Naive thymus-derived CD4-positive, alpha-beta T cell (primary cell): ENCODE data around the gene ARHGAP4. TPM values are rescaled to one million over a fixed set of nuclear protein-coding genes. Genes with fewer than 3 reads are reported as not detected.
A peak's percentile ranks its signal among the peaks of the same experiment; 100 is the strongest.

Experiments used
- ATAC-seq: fragments of 150-1000 bp; cut with Tn5 transposase; 2 replicates; pipeline ENCODE4 v1.10.0; 2021; ENCODE audit warnings: mild to moderate bottlenecking, moderate library complexity
- CTCF ChIA-PET: fragments of 350-600 bp; sonication (Branson Sonifier 250); formaldehyde crosslinking; loops from one replicate; lab custom pipeline; 2021; ENCODE audit warnings: antibody characterized with exemption; lab: Charles Lee
- POLR2A ChIA-PET: fragments of 350-600 bp; sonication (Branson Sonifier 250); formaldehyde crosslinking; loops from one replicate; lab custom pipeline; 2021; ENCODE audit warnings: antibody characterized with exemption, inconsistent platforms; lab: Charles Lee
- DNase-seq, 9 donors: peaks; one replicate each; pipeline versions ENCODE4 v3.0.0 to v3.0.0-alpha.2; 2020 to 2022; ENCODE audit warnings: mixed read lengths in 1 of 9
- H3K27ac ChIP-seq: one replicate; pipeline ENCODE4 v1.7.0; 2013; ENCODE audit warnings: mild to moderate bottlenecking, low read depth, low read length, moderate library complexity
- H3K27me3 ChIP-seq, 2 donors: one replicate each; pipeline ENCODE4 v1.7.0; 2013; ENCODE audit warnings: low read length in 2 of 2, mild to moderate bottlenecking in 2 of 2, moderate library complexity in 2 of 2; ENCODE audit not compliant: control insufficient read depth in 2 of 2, insufficient read depth in 2 of 2
- H3K36me3 ChIP-seq, 3 experiments: 1 replicate in 2 of 3; 2 replicates in 1 of 3; pipeline ENCODE4 v1.7.0; 2013; ENCODE audit warnings: low read length in 3 of 3, mild to moderate bottlenecking in 3 of 3, moderate library complexity in 1 of 3; ENCODE audit not compliant: insufficient read depth in 3 of 3, control insufficient read depth in 2 of 3
- H3K4me1 ChIP-seq, 2 donors: one replicate each; pipeline ENCODE4 v1.7.0; 2013; ENCODE audit warnings: low read length in 2 of 2, mild to moderate bottlenecking in 2 of 2, moderate library complexity in 1 of 2; ENCODE audit not compliant: control insufficient read depth in 2 of 2, insufficient read depth in 2 of 2
- H3K4me3 ChIP-seq: 2 replicates; pipeline ENCODE4 v1.7.0; 2013; ENCODE audit warnings: mild to moderate bottlenecking, low read length
- H3K9me3 ChIP-seq, 3 experiments: 1 replicate in 2 of 3; 2 replicates in 1 of 3; pipeline ENCODE4 v1.7.0; 2013; ENCODE audit warnings: low read length in 3 of 3; ENCODE audit not compliant: control insufficient read depth in 2 of 3
- H3K27ac Mint-ChIP-seq, 9 donors: one replicate each; pipeline ENCODE4 v1.8.0; 2020 to 2022; ENCODE audit warnings: mixed read lengths in 9 of 9, mild to moderate bottlenecking in 8 of 9, moderate library complexity in 5 of 9, inconsistent platforms in 2 of 9
- H3K27me3 Mint-ChIP-seq, 5 donors: one replicate each; pipeline ENCODE4 v1.8.0; 2021 to 2022; ENCODE audit warnings: mixed read lengths in 5 of 5, mild to moderate bottlenecking in 1 of 5
- H3K36me3 Mint-ChIP-seq, 5 donors: one replicate each; pipeline ENCODE4 v1.8.0; 2020 to 2022; ENCODE audit warnings: mixed read lengths in 5 of 5, mild to moderate bottlenecking in 3 of 5, inconsistent platforms in 1 of 5
- H3K4me1 Mint-ChIP-seq, 7 donors: one replicate each; pipeline ENCODE4 v1.8.0; 2020 to 2022; ENCODE audit warnings: mixed read lengths in 7 of 7, mild to moderate bottlenecking in 3 of 7, inconsistent platforms in 1 of 7
- H3K4me3 Mint-ChIP-seq, 10 donors: one replicate each; pipeline ENCODE4 v1.8.0; 2020 to 2022; ENCODE audit warnings: mild to moderate bottlenecking in 10 of 10, mixed read lengths in 10 of 10, moderate library complexity in 6 of 10, inconsistent platforms in 2 of 10
- H3K9me3 Mint-ChIP-seq, 11 donors: one replicate each; pipeline ENCODE4 v1.8.0; 2020 to 2022; ENCODE audit warnings: mixed read lengths in 11 of 11, mild to moderate bottlenecking in 4 of 11, inconsistent platforms in 1 of 11, moderate library complexity in 1 of 11
- intact Hi-C, 2 donors: fragments of 100-400 bp; cut with micrococcal nuclease; formaldehyde crosslinking; loops; one replicate each; pipeline ENCODE4 v1.15.1; 2023
- polyA plus RNA-seq, 2 donors: library from polyadenylated mRNA; unstranded; fragments of 300-500 nt; fragmentation: Illumina TruSeq; gene quantifications; one replicate each; pipeline ENCODE4 v1.2.3, GENCODE V29; 2021
- total RNA-seq, 6 experiments: library from RNA in 5 of 6; stranded (reverse) in 5 of 6; gene quantifications; 1 replicate in 5 of 6; 2 replicates in 1 of 6; pipeline ENCODE4 v1.2.3 and lab custom pipeline; 2021 to 2026

The ARHGAP4 gene
- total and polyA plus RNA-seq, 7 experiments from 2014 or later, result 82.5 to 439 (median 341) TPM

DNA sequence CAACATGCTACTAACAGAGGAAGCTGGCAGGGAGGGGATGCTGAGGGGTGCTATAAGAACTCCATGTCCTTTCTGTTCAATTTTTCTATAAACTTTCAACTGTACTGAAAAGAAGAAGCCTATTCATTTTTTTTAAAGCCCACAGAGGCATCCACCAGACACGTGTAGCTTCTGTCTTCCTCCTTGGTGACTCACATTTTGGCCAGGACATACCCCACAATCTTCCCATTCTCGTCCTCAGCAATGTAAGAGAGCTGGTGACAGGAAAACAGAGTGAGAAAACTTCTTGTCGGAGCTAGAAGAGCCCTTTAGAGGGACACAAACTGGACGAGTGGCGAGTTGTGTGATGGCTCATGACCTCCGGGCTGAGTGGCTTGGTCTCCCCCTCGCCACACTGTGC, 7.7 kb upstream of the ARHGAP4 start:
- Histone ChIP-seq H3K4me1 (peaks cover 6 to 8% of the 10 kb centered on the region in 2 donors), H3K27ac (peak overlapping the region; percentile 60), H3K36me3 (peaks cover 0 to 15% (median 0%) of the 10 kb centered on the region in 3 experiments), H3K4me3 (peak overlapping the region; percentile 39), H3K9me3 (no peaks in the 10 kb centered on the region), H3K27me3 (no peaks in the 10 kb centered on the region)
- Mint-ChIP-seq H3K4me3 (peak overlapping the region; percentile 80 to 90 (median 87)), H3K27me3 (no peaks in the 10 kb centered on the region), H3K36me3 (peaks cover 0 to 5% (median 0%) of the 10 kb centered on the region in 5 donors), H3K4me1 (peaks cover 0 to 42% (median 22%) of the 10 kb centered on the region in 7 donors), H3K9me3 (no peaks in the 10 kb centered on the region), H3K27ac (peak overlapping the region; percentile 52 to 90 (median 83))
- ATAC-seq (no peak), DNase-seq (no peak)
- CTCF ChIA-PET, result interaction anchor here (1.0 to 2.0 kb wide), 2 partner anchors 14 to 16 kb away, joined by 3 to 8 read pairs; no protein-coding TSS in a partner anchor
- POLR2A ChIA-PET, result interaction anchor here (0.7 to 21.0 kb wide), 3 partner anchors 7 to 34 kb away, joined by 3 to 384 read pairs (median 384); partner anchors contain the start of genes ARHGAP4, NAA10 and RENBP
- intact Hi-C loops, result no loop called here

GRCh38 chrX:153932220-153932915, 6.3 kb upstream of the ARHGAP4 start:
- peaks cover 0 to 15% (median 0%) of the 10 kb centered on the region in 3 experiments for H3K36me3 ChIP-seq
- Mint-ChIP-seq H3K27me3 (no peaks in the 10 kb centered on the region), H3K4me1 (peaks cover 0 to 46% (median 20%) of the 10 kb centered on the region in 7 donors), H3K9me3 (no peaks in the 10 kb centered on the region), H3K4me3 (peak overlapping the region in 1 of 10 donors; percentile 41), H3K36me3 (peaks cover 0 to 7% (median 0%) of the 10 kb centered on the region in 5 donors), H3K27ac (peak overlapping the region in 2 of 9 donors; percentile 6 to 62)
- H3K27me3 ChIP-seq, result no peaks in the 10 kb centered on the region
- no peak overlapping the region for H3K27ac ChIP-seq
- no peak for DNase-seq
- peaks cover 8 to 10% of the 10 kb centered on the region in 2 donors for H3K4me1 ChIP-seq
- no peaks in the 10 kb centered on the region for H3K9me3 ChIP-seq
- POLR2A ChIA-PET, result interaction anchor here (17.4 kb wide), 1 partner anchor 11 kb away, joined by 384 read pairs; the partner anchor contains the start of genes NAA10 and RENBP
- ATAC-seq, result no peak
- H3K4me3 ChIP-seq, result no peak overlapping the region
- intact Hi-C loops, result no loop called here
- CTCF ChIA-PET, result interaction anchor here (2.0 kb wide), 1 partner anchor 15 kb away, joined by 8 read pairs; no protein-coding TSS in a partner anchor

- intact Hi-C loops, result no loop called here
- Histone ChIP-seq H3K4me1 (peaks cover 8 to 14% of the 10 kb centered on the region in 2 donors), H3K4me3 (no peak overlapping the region), H3K9me3 (no peaks in the 10 kb centered on the region), H3K36me3 (peaks cover 0 to 15% (median 0%) of the 10 kb centered on the region in 3 experiments), H3K27me3 (no peaks in the 10 kb centered on the region), H3K27ac (no peak overlapping the region)
- no peak for DNase-seq
- H3K27me3 Mint-ChIP-seq, result no peaks in the 10 kb centered on the region
- peak overlapping the region in 7 of 9 donors; percentile 35 to 76 (median 72) for H3K27ac Mint-ChIP-seq
- H3K4me3 Mint-ChIP-seq, result peak overlapping the region in 1 of 10 donors; percentile 5
- ATAC-seq, result no peak
- ChIA-PET CTCF (interaction anchor here (13.2 kb wide), 1 partner anchor 17 kb away, joined by 168 read pairs; the partner anchor contains the start of gene RENBP), POLR2A (interaction anchor here (0.9 to 17.4 kb wide), 3 partner anchors 9 to 39 kb away, joined by 3 to 384 read pairs (median 5); partner anchors contain the start of genes HCFC1, NAA10 and RENBP)
- peaks cover 0 to 7% (median 0%) of the 10 kb centered on the region in 5 donors for H3K36me3 Mint-ChIP-seq
- peaks cover 0 to 52% (median 20%) of the 10 kb centered on the region in 7 donors for H3K4me1 Mint-ChIP-seq
- H3K9me3 Mint-ChIP-seq, result peaks cover 0 to 1% (median 0%) of the 10 kb centered on the region in 11 donors
Measured at GRCh38 chrX:153931748-153932147, 5.7 kb upstream of the ARHGAP4 start.

DNA sequence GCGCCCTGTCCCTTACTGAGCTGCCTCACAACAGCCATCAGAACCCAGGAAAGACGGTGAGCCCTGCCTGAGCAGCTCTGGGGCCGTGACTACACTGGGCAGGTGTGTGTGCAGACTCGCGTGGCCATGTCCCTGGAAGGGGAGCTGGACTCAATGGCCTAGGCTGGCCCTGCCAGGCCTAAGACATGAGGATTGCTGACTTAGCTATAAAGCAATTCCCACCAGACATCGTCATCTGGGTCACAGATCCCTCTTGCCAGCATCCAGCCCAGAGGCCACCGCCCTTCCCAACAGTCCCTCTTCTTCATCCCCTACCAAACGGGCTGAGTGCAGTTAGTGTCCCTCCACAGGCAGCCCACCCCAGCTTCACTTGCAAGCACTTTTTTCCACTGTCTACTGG, 5.1 kb upstream of the ARHGAP4 start:
- peaks cover 8 to 14% of the 10 kb centered on the region in 2 donors for H3K4me1 ChIP-seq
- no peak overlapping the region for H3K4me3 ChIP-seq
- CTCF ChIA-PET, result interaction anchor here (13.2 kb wide), 1 partner anchor 18 kb away, joined by 168 read pairs; the partner anchor contains the start of gene RENBP
- no peaks in the 10 kb centered on the region for H3K9me3 ChIP-seq
- Mint-ChIP-seq H3K36me3 (peaks cover 0 to 7% (median 0%) of the 10 kb centered on the region in 5 donors), H3K27me3 (no peaks in the 10 kb centered on the region), H3K9me3 (peaks cover 0 to 1% (median 0%) of the 10 kb centered on the region in 11 donors), H3K27ac (peak overlapping the region in 7 of 9 donors; percentile 35 to 76 (median 72)), H3K4me3 (peak overlapping the region in 2 of 10 donors; percentile 5 to 35), H3K4me1 (peaks cover 0 to 49% (median 20%) of the 10 kb centered on the region in 7 donors)
- DNase-seq (no peak), ATAC-seq (no peak)
- no peak overlapping the region for H3K27ac ChIP-seq
- H3K36me3 ChIP-seq, result peaks cover 0 to 15% (median 0%) of the 10 kb centered on the region in 3 experiments
- H3K27me3 ChIP-seq, result no peaks in the 10 kb centered on the region
- intact Hi-C loops, result no loop called here
- POLR2A ChIA-PET, result interaction anchor here (0.9 to 17.4 kb wide), 3 partner anchors 8 to 40 kb away, joined by 3 to 384 read pairs (median 5); partner anchors contain the start of genes HCFC1, NAA10 and RENBP

DNA sequence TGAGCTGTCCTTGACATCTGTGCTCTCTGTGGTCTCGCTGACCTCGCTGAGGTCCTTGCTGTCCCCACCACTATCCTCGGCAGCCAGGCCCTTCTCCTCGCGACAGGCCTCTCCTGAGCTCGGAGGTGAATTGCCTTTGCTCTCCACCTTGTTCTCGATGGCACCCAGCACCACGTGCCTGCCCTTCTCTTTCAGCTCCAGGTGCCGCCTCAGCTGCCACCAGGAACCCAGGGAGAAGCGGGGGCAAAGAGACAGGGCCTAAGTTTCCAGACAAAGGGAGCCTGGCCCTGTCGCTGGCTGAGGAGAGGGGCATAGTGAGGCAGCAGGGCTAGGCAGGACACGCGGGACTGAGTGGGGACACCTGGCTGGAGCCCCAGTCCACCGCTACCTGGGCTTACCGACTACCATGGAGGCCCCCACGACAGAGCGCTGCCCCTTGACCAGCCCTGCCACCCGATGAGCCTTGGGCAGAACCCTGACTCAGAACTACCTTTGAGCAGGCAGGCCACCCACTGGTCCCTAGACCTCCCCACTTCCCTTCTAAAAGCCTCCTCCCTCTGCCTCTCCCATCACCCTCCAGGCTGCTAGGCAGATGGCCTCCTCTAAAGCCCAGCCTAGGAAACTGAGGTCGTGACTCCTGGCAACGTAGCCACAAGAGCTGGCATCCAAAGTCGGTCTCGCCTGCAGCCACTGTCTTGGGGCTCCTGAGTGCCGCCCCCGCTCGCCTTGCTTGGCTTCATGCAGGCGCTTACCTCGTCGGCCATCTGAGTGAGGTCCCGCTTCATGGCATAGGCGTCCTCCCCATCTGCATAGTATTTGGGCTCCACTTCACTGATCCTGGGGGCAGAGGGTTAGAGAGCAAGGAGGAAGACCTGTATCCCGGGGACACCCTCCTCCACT, 4.2 kb upstream of the ARHGAP4 start:
- H3K27ac ChIP-seq, result no peak overlapping the region
- intact Hi-C loops, result no loop called here

More for the DNA sequence above, 4.2 kb upstream of the ARHGAP4 start:
- Histone ChIP-seq H3K4me1 (peaks cover 8 to 14% of the 10 kb centered on the region in 2 donors), H3K4me3 (no peak overlapping the region), H3K27me3 (no peaks in the 10 kb centered on the region), H3K9me3 (no peaks in the 10 kb centered on the region), H3K36me3 (peaks cover 0 to 15% (median 0%) of the 10 kb centered on the region in 3 experiments)
- DNase-seq (no peak), ATAC-seq (no peak)
- peaks cover 0 to 55% (median 16%) of the 10 kb centered on the region in 7 donors for H3K4me1 Mint-ChIP-seq
- POLR2A ChIA-PET, result interaction anchor here (1.4 to 17.4 kb wide), 3 partner anchors 13 to 41 kb away, joined by 5 to 384 read pairs (median 127); partner anchors contain the start of genes HCFC1, NAA10, RENBP and TMEM187
- CTCF ChIA-PET, result interaction anchor here (0.6 to 13.2 kb wide), 2 partner anchors 19 to 556 kb away, joined by 3 to 168 read pairs; partner anchors contain the start of genes RENBP and UBL4A
- peak overlapping the region in 7 of 9 donors; percentile 18 to 81 (median 51) for H3K27ac Mint-ChIP-seq
- peaks cover 0 to 10% (median 0%) of the 10 kb centered on the region in 5 donors for H3K36me3 Mint-ChIP-seq
- no peaks in the 10 kb centered on the region for H3K27me3 Mint-ChIP-seq
- peaks cover 0 to 2% (median 0%) of the 10 kb centered on the region in 11 donors for H3K9me3 Mint-ChIP-seq
- H3K4me3 Mint-ChIP-seq, result peak overlapping the region in 4 of 10 donors; percentile 4 to 29 (median 25)
